Measurements from ENCODE around the gene ADGRF5.

DNA sequence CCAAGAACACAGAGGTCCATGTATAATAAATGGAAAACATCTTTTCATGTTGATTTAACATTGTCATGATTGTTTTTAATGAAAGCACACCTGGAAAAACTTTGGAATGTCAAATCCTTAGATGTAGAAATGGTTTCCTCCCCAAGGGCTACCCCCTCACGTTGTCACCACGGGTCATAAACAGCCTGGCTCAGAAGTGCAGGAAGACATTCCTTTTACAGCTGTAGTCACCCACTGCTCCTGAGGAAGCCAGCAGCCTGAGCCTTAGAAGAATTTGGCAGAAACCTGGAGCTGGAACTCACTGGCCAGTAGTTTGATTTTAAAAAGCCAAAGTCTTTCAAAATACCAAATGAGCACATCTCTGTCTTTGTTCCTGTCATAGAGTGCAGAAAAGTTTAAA lies 23.7 kb downstream of the ADGRF5 start:
- TF ChIP-seq ZFP41 (tag by site-specific recombination; IDR thresholded peaks at IDR 0.05; ENCODE audit: borderline replicate concordance) (no peak), YY1 (tag by site-specific recombination; IDR thresholded peaks at IDR 0.05) (no peak), MYNN (tag by site-specific recombination; IDR thresholded peaks at IDR 0.05; ENCODE audit: borderline replicate concordance) (no peak), ZNF341 (tag by site-specific recombination; IDR thresholded peaks at IDR 0.05; ENCODE audit: low read depth) (no peak), OVOL3 (tag by site-specific recombination; IDR thresholded peaks at IDR 0.05) (no peak), ZNF792 (tag by site-specific recombination; IDR thresholded peaks at IDR 0.05) (no peak), ZNF596 (tag by site-specific recombination; IDR thresholded peaks at IDR 0.05) (no peak), BCL11A (tag by site-specific recombination; IDR thresholded peaks at IDR 0.05; ENCODE audit: low read depth) (no peak), ZNF10 (tag by site-specific recombination; IDR thresholded peaks at IDR 0.05) (no peak)
- TF ChIP-seq, protein P1, sequence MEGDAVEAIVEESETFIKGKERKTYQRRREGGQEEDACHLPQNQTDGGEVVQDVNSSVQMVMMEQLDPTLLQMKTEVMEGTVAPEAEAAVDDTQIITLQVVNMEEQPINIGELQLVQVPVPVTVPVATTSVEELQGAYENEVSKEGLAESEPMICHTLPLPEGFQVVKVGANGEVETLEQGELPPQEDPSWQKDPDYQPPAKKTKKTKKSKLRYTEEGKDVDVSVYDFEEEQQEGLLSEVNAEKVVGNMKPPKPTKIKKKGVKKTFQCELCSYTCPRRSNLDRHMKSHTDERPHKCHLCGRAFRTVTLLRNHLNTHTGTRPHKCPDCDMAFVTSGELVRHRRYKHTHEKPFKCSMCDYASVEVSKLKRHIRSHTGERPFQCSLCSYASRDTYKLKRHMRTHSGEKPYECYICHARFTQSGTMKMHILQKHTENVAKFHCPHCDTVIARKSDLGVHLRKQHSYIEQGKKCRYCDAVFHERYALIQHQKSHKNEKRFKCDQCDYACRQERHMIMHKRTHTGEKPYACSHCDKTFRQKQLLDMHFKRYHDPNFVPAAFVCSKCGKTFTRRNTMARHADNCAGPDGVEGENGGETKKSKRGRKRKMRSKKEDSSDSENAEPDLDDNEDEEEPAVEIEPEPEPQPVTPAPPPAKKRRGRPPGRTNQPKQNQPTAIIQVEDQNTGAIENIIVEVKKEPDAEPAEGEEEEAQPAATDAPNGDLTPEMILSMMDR (tag by site-specific recombination; IDR thresholded peaks at IDR 0.05) = no peak
- TF ChIP-seq, protein P2, sequence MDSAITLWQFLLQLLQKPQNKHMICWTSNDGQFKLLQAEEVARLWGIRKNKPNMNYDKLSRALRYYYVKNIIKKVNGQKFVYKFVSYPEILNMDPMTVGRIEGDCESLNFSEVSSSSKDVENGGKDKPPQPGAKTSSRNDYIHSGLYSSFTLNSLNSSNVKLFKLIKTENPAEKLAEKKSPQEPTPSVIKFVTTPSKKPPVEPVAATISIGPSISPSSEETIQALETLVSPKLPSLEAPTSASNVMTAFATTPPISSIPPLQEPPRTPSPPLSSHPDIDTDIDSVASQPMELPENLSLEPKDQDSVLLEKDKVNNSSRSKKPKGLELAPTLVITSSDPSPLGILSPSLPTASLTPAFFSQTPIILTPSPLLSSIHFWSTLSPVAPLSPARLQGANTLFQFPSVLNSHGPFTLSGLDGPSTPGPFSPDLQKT (IDR thresholded peaks at IDR 0.05; ENCODE audit: borderline replicate concordance, low read depth, low read length) = no peak
- TF ChIP-seq, protein P3, sequence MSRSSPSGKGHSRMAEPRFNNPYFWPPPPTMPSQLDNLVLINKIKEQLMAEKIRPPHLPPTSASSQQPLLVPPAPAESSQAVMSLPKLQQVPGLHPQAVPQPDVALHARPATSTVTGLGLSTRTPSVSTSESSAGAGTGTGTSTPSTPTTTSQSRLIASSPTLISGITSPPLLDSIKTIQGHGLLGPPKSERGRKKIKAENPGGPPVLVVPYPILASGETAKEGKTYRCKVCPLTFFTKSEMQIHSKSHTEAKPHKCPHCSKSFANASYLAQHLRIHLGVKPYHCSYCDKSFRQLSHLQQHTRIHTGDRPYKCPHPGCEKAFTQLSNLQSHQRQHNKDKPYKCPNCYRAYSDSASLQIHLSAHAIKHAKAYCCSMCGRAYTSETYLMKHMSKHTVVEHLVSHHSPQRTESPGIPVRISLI (tag by site-specific recombination; IDR thresholded peaks at IDR 0.05) = no peak

All from HEK293 (cell line).